B cell (primary cell): ENCODE measurements around the gene NAGLU.

ENCODE experiments used
- EZH2 ChIP-seq: IDR thresholded peaks from 2 replicates; pipeline ENCODE4 v1.6.1; 2012; ENCODE audit warnings: borderline replicate concordance, low read depth, mild to moderate bottlenecking, moderate library complexity, low read length; ENCODE audit not compliant: insufficient read depth, poor library complexity, severe bottlenecking
- TF ChIP-seq, protein P1 (sequence below): fragments of 200-600 bp; IDR thresholded peaks from one replicate; pipeline ENCODE4 v1.8.0; 2022; ENCODE audit warnings: antibody characterized with exemption, mild to moderate bottlenecking

DNA sequence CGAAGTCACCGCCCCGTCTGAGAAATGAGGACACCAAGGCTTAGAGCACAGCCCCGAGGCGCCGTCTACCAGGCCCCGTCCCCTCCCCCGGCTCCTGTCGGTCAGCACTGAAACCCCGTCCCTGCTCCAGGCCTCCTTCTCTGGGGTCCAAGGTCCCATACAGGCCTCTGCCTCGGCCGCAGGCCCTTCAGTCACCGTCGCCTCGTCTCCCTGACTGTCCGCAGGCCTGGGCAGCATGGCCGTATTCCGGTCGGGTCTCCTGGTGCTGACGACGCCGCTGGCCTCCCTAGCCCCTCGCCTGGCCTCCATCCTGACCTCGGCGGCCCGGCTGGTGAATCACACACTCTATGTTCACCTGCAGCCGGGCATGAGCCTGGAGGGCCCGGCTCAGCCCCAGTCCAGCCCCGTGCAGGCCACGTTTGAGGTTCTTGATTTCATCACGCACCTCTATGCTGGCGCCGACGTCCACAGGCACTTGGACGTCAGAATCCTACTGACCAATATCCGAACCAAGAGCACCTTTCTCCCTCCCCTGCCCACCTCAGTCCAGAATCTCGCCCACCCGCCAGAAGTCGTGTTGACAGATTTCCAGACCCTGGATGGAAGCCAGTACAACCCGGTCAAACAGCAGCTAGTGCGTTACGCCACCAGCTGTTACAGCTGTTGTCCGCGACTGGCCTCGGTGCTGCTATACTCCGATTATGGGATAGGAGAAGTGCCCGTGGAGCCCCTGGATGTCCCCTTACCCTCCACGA lies 26.5 kb downstream of the NAGLU start:
- TF ChIP-seq, protein P1, sequence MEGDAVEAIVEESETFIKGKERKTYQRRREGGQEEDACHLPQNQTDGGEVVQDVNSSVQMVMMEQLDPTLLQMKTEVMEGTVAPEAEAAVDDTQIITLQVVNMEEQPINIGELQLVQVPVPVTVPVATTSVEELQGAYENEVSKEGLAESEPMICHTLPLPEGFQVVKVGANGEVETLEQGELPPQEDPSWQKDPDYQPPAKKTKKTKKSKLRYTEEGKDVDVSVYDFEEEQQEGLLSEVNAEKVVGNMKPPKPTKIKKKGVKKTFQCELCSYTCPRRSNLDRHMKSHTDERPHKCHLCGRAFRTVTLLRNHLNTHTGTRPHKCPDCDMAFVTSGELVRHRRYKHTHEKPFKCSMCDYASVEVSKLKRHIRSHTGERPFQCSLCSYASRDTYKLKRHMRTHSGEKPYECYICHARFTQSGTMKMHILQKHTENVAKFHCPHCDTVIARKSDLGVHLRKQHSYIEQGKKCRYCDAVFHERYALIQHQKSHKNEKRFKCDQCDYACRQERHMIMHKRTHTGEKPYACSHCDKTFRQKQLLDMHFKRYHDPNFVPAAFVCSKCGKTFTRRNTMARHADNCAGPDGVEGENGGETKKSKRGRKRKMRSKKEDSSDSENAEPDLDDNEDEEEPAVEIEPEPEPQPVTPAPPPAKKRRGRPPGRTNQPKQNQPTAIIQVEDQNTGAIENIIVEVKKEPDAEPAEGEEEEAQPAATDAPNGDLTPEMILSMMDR: no peak
- no peak for TF ChIP-seq EZH2
